Measurements from ENCODE around the gene PTPRM.

DNA sequence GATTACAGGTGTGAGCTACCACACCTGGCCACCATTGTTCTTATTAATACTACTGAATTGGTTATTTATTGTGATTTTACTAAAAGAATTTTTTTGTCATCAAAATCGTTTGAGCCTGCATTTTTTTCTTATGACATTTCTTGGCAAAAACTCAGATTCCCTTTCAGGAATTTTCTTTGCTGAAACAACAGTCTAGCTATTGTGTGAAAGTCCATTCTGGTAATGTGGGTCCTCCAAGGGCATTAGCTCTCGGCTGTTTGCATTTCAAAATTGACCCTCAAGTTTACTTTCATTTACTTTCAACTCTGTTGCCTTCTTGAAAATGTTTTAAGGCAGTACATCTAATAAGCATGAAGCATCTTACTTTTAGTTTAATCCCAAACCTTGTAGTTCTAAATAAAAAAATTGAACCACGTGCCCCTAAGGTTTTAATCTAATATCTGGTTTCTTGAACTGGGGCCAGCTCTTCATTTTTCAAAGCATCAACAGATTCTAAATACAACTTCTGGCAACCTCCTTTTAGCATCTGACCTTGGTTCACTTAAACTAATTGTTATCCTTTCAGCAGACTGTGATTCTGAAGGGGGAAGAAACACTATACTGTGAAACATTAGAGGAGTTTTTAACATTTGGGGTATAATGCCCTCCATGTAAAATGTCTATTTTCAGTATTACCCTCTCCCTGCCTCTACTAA lies 716.9 kb downstream of the PTPRM start:
- TF ChIP-seq CTCF (IDR thresholded peaks at IDR 0.05) (no peak), EZH2 (IDR thresholded peaks at IDR 0.05) (no peak)

Data from neural progenitor cell (in vitro differentiated cells).